Stimulated activated CD8-positive, alpha-beta memory T cell treated with anti-CD3 and anti-CD28 coated beads, Interleukin-15, amount 100 ng/mL, for 1 hour (primary cell): ENCODE measurements around the gene NPAS2.

ENCODE experiments used
- DNase-seq: peaks from one replicate; pipeline ENCODE4 v3.0.0-alpha.2; 2020; ENCODE audit warnings: low read depth

Gene NPAS2

GRCh38 chr2:100855084-100855483, 35.1 kb downstream of the NPAS2 start:
- DNase-seq: no peak

GRCh38 chr2:100855606-100856005, 35.7 kb downstream of the NPAS2 start:
- DNase-seq: no peak

GRCh38 chr2:100856732-100857131, 36.8 kb downstream of the NPAS2 start:
- no peak for DNase-seq

- no peak for DNase-seq
These were observed 37.4 kb downstream of the NPAS2 start for GRCh38 chr2:100857341-100857740.

GRCh38 chr2:100857915-100858314, 38.0 kb downstream of the NPAS2 start:
- DNase-seq: no peak

GRCh38 chr2:100859902-100860301, 40.0 kb downstream of the NPAS2 start:
- no peak for DNase-seq

- DNase-seq: no peak
These were observed 41.4 kb downstream of the NPAS2 start for GRCh38 chr2:100861340-100861739.

GRCh38 chr2:100862081-100862480, 42.1 kb downstream of the NPAS2 start:
- no peak for DNase-seq

- DNase-seq: no peak
These were observed 46.0 kb downstream of the NPAS2 start for GRCh38 chr2:100865816-100866460.

- no peak for DNase-seq
These were observed 48.1 kb downstream of the NPAS2 start for GRCh38 chr2:100868083-100868482.

- no peak for DNase-seq
These were observed 49.2 kb downstream of the NPAS2 start for GRCh38 chr2:100869120-100869519.

GRCh38 chr2:100870652-100871531, 51.0 kb downstream of the NPAS2 start:
- no peak for DNase-seq

- DNase-seq: no peak
These were observed 55.7 kb downstream of the NPAS2 start for GRCh38 chr2:100875516-100876230.

- DNase-seq: no peak
These were observed 56.4 kb downstream of the NPAS2 start for GRCh38 chr2:100876231-100876860.

GRCh38 chr2:100877555-100877954, 57.6 kb downstream of the NPAS2 start:
- DNase-seq: no peak

GRCh38 chr2:100878000-100878791, 58.3 kb downstream of the NPAS2 start:
- no peak for DNase-seq

GRCh38 chr2:100879296-100879695, 59.4 kb downstream of the NPAS2 start:
- no peak for DNase-seq

- DNase-seq: no peak
These were observed 60.1 kb downstream of the NPAS2 start for GRCh38 chr2:100880036-100880435.

GRCh38 chr2:100880730-100881129, 60.8 kb downstream of the NPAS2 start:
- no peak for DNase-seq

- no peak for DNase-seq
These were observed 63.0 kb downstream of the NPAS2 start for GRCh38 chr2:100882645-100883613.
